Medulla oblongata (tissue), 1 donor: ENCODE data around the gene CARD14.
"Not testable (repeated sequence)": the region's sequence is repeated elsewhere in the genome, so short reads cannot be mapped to it uniquely, and the experiment has no call there.

ENCODE experiments used
- DNase-seq: peaks from one replicate; pipeline ENCODE4 v3.0.0-alpha.2; 2015; ENCODE audit errors: extremely low spot score

The CARD14 gene

DNA sequence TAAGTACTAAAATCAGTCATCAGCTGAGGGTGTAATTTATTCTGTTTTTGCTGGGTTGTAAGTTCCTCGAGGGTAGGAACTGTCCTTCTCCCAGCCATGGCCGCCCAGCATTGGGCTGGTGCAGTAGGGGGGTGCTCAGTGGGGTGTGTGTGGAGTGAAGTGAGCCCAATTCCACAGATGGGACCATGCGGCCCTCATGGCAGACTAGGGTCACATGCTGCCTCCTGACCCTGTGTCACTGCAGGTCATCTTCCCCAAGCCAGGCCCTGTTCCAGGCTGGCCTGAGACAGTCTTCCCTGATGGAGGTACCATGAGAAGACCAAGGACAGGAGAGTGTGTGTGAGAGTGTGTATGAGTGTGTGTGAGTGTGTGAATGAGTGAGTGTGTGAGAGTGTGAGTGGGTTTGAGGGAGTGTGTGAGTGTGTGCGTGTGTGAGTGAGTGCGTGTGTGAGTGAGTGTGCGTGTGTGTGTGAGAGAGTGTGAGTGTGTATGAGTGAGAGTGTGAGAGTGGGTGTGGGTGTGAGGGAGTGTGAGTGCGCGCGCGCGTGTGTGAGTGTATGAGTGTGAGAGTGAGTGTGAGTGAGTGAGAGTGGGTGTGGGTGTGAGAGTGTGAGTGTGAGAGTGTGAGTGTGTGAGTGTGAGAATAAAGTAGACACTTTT is 54.1 kb downstream of the CARD14 start:
- no peak for DNase-seq

DNA sequence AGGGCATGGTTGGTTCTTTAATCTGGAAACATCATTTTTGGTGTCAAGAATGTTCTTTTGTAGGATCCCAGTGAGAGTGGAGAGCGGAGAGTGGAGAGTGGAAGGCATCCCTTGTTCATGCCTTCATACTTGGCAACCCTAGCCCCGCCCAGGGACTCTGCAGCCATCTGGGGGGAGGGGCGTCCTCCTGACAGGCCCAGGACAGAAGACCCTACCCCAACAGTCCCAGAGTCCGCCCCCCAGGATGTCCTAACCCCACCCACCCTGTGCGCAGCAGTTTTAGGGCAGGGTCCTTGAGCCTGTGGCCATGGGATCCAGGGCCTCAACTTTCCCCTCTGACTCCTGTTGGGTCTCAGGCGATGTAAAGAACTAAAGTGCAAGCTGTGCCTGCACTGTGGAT is 54.9 kb downstream of the CARD14 start:
- no peak for DNase-seq

DNA sequence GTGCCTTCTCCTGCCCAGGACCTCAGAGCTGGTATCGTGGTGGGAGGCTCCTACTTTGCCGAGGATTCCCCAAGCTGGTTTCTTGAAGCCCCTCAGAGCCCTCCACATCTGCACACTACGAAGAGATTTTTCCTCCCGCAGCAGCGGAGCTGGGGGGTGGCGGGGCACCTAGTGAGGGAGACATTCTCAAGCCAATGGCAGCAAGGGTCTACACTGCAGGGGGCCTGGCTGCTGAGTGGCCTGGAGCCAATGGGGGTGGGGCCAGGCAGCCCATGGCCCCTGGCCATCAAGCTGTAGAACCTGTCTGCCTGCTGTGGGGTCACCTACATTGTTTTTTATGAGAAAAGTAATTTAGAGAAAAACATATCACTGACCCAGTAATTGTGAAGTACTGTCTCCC is 55.4 kb downstream of the CARD14 start:
- DNase-seq: no peak

GRCh38 chr17:80227156-80227555 is 57.3 kb downstream of the CARD14 start:
- DNase-seq: no peak

DNA sequence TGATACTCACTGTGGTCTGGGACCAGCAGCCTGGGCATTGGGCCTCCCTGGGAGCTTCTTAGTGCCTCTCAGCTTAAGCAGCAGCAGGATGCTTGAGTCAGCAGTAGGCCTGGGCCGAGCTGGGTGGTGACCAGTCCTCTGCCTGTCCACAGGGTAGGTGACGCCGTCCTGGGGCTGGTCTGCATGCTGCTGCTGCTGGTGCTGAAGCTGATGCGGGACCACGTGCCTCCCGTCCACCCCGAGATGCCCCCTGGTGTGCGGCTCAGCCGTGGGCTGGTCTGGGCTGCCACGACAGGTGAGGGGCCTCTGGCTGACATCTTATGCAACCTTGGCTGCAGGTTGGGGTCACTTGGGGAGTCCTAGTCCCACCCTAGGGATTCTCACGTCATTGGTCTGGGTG is 57.8 kb downstream of the CARD14 start:
- no peak for DNase-seq

GRCh38 chr17:80228477-80228876 is 58.6 kb downstream of the CARD14 start:
- no peak for DNase-seq

DNA sequence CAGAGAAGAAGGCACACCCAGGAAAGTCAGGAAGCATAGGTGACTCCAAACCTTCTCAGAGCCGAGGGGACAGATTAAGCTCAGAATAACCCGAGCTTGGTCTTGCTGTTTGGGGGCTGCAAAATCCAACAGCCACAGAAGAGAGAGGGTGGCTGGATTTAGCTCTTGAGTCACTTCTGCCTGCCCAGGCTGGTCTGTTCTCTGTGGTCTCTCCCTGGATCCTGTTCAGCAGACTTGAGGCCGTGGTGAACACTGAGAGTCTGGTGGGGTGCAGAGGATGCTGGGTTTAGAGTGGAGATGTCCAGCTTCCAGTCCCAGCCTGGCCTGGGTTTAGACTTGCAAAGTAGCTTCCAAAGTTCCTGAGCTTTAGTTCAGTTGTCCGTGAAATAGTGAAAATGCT is 59.2 kb downstream of the CARD14 start:
- no peak for DNase-seq

DNA sequence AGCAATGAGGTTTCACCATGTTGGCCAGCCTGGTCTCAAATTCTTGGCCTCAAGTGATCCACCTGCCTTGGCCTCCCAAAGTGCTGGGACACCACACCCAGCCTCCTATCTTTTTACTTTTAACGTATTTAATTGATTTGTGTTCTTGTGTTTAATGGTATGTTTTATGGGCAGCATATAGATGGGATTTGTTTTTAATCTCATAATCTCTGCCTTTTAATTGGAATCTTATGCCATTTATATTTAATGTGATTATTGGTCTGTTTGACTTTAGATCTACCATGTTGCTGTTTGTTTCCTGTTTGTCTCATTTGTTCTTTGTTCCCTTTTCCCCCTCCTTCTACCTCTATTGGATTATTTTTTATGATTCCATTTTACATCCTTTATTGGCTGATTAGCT is 62.6 kb downstream of the CARD14 start:
- DNase-seq: no peak

DNA sequence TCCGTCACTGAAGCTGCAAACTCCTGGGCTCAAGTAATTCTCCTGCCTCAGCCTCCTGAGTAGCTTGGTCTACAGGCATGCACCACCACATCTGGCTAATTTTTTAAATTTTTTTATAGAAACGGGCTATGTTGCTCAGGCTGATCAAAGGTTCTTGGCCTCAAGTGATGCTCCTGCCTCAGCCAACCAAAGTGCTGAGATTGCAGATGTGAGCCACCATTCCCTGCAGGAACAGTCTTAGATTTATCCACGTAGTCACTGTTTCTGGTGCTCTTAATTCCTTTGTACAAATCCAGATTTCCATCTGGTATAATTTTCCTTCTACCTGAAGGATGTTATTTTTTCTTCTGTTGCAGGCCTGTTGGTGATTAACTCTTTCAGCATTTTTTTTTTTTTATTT is 63.4 kb downstream of the CARD14 start:
- no peak for DNase-seq

DNA sequence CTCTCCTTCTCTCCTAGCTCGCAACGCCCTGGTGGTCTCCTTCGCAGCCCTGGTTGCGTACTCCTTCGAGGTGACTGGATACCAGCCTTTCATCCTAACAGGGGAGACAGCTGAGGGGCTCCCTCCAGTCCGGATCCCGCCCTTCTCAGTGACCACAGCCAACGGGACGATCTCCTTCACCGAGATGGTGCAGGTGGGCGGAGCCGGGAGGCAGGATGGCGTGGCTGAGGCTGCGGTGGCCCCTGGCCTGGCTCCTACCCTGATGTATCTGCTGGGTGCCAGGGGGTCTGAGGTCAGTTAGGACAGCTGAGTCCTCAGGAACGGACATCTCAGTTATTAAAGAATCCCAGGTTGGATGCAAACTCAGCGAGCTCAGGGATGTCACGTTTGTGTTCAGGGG is 67.1 kb downstream of the CARD14 start:
- no peak for DNase-seq

GRCh38 chr17:80237386-80237785 is 67.6 kb downstream of the CARD14 start:
- DNase-seq: no peak

- no peak for DNase-seq
Observed at GRCh38 chr17:80242505-80242904, 72.7 kb downstream of the CARD14 start.

DNA sequence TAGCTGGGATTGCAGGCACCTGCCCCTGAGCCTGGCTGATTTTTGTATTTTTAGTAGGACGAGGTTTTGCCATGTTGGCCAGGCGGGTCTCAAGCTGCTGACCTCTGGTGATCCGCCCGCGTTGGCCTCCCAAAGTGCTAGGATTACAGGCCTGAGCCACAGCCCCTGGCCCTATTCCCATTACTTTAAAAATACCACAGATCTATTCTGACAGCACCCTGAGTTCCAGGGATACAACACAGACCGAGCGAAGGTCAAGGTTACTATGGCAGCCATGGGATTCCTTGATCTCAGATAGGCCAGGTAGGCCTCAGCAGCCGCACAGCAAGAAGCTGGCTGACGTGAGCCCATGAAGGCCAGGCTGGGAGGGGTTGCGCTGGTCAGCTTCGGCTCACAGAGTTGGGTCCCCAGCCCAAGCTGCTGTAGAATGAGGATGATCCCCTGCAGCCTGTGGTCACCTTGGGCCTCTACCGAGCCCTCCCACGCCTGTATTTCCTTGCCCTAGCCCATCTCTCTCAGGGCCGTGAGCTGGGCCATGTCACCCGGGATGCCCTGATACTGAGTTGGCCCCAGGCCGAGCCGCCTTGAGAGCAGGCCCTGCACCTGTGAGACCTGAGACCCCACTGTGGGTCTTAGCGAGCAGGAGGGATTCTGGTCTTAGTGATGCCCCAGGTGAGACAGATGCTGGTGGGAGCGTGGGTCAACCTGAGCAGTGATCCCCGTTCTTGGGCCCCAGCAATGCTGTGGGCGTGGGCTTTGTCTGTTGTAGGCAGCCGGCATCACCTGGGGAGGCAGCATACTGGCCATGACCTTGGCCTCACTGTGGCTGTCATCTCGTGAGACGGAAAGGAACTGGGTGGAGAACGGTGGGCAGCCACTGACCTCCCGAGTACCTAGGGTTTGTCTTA is 74.0 kb downstream of the CARD14 start:
- no peak for DNase-seq

DNA sequence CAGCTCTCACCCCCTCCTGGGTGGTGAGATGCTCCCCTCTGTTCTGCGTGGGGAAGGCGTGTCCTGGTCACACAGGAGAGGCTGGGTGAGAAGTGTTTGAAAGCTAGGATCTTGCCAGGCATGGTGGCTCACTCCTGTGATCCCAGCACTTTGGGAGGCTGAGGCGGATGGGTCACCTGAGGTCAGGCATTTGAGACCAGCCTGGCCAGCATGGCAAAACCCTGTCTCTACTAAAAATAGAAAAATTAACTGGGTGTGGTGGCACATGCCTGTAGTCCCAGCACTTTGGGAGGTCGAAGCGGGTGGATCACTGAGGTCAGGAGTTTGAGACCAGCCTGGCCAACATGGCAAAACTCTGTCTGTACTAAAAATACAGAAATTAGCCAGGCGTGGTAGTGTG is 74.6 kb downstream of the CARD14 start:
- DNase-seq: not testable (repeated sequence)

DNA sequence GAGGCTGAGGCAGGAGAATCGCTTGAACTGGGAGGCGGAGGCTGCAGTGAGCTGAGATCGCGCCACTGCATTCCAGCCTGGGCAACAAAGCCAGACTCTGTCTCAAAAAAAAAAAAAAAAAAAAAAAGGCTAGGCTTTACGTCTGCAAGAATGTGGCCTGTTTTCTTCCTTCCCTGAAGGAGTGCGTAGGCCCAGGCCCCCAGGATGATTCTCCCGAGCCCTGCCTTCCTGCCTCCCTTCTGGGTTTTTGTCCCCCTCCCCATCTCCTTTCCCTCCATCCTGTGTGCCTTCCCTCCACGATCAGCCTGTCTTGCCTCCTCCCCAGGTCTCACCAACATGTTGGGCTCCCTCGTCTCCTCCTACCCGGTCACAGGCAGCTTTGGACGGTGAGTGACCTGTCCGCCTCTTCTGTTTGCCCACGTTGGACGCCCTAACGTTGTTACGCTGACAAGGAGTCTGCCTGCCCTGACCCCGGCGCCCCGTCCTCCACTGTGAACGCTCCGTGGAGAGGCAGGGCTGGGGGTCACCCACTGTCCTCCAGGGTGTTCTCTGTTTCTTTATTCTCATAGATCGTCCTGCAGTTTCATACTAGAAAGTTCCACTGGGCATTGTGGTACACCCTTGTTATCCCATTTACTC is 75.2 kb downstream of the CARD14 start:
- no peak for DNase-seq

DNA sequence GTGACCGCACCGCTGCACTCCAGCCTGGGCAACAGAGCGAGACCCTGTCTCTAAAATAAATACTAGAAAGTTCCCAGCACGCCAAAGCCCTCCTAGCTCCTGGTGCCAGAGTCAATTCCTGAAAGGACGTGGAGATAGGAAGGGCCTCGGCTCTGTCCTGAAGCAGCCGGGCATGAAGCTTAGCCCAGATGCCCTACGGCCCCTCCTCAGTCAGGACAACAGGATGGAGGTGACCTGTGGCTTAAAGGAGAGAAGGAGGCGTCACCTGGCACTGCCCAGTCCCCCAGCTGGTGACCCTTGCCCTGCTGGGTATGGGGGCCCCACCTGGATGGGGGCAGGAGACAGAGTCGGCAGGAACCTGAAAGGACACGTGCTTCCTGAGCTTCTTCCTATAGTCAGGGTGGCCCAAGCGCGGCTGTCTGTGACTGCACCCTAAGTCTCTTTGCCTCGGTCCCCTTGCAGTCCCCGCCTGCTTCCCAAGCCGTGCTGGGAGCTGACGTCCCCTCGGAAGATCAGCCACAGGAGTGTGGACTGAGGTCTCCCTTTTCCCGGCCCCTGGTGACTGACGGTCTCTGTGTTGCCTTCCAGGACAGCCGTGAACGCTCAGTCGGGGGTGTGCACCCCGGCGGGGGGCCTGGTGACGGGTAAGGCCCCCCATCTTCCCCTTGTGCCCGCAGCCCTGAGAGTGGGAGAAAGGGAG is 75.9 kb downstream of the CARD14 start:
- no peak for DNase-seq

GRCh38 chr17:80246266-80246681 is 76.4 kb downstream of the CARD14 start:
- DNase-seq: no peak

DNA sequence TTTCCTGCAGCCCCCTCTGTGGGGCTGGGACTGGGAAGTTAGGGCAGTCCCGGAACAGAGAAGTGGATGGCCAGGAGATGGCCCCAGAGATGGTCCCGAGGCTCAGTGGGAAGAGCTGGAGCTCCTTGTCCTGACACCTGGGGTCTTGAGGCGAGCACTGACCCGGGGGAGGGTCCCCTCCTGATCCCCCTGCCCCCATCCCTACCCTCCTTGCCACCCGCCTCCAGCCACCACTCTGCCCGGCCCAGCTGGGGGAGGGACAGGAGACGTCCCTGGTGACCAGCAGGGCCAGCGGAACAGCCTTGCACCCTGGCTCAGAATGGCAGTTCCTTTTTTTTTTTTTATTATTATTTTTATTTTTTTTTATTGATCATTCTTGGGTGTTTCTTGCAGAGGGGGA is 76.9 kb downstream of the CARD14 start:
- no peak for DNase-seq

GRCh38 chr17:80247561-80247960 is 77.7 kb downstream of the CARD14 start:
- DNase-seq: no peak

GRCh38 chr17:80248001-80248893 is 78.4 kb downstream of the CARD14 start:
- DNase-seq: no peak
